ENCODE data around the gene L3MBTL4.

DNA sequence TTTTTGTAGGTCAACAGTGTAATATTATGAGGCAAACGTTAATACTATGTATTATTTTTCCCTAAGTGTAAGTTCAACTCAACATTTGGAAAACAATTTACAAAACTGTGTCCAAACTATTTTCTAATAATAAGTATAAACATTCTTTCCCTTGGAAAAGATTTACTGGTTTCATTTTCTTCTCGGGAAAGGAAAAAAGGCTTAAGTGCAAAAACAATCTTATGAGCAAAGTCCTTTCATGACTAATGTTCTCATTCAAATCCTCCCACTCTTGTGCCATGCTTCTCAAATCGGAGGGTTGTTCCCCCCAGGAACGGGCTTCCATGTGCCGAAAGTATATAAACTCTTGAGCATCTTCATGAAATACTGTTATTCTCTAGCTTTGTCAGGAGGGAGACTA is 19.8 kb upstream of the L3MBTL4 start:
- TF ChIP-seq CTCF (IDR thresholded peaks at IDR 0.05) (no peak), EZH2 (IDR thresholded peaks at IDR 0.05) (no peak)

Data from neural progenitor cell (in vitro differentiated cells).